Parathyroid adenoma (tissue), 2 donors: Measurements from ENCODE around the gene IL13RA1.

Experiments
- H2AFZ ChIP-seq: fragments of 300-600 bp; sonication (generic); one replicate; pipeline ENCODE4 v1.7.0; 2017; ENCODE audit warnings: antibody characterized with exemption, mild to moderate bottlenecking
- H3K27ac ChIP-seq: fragments of 300-600 bp; sonication (generic); one replicate; pipeline ENCODE4 v1.7.0; 2017
- H3K27me3 ChIP-seq: fragments of 300-600 bp; sonication (generic); one replicate; pipeline ENCODE4 v1.7.0; 2017; ENCODE audit warnings: low read length; ENCODE audit not compliant: control insufficient read depth, insufficient read depth
- H3K36me3 ChIP-seq: fragments of 300-600 bp; sonication (generic); one replicate; pipeline ENCODE4 v1.7.0; 2017; ENCODE audit warnings: low read length; ENCODE audit not compliant: control insufficient read depth, insufficient read depth
- H3K4me1 ChIP-seq: fragments of 300-600 bp; sonication (generic); one replicate; pipeline ENCODE4 v1.7.0; 2017; ENCODE audit warnings: control low read depth
- H3K4me2 ChIP-seq: fragments of 300-600 bp; sonication (generic); one replicate; pipeline ENCODE4 v1.7.0; 2017; ENCODE audit warnings: low read length
- H3K4me3 ChIP-seq: fragments of 300-600 bp; sonication (generic); one replicate; pipeline ENCODE4 v1.7.0; 2017; ENCODE audit warnings: low read depth, low read length
- H3K79me2 ChIP-seq: fragments of 300-600 bp; sonication (generic); one replicate; pipeline ENCODE4 v1.7.0; 2017; ENCODE audit warnings: control low read depth
- H3K9ac ChIP-seq: fragments of 300-600 bp; sonication (generic); one replicate; pipeline ENCODE4 v1.7.0; 2017; ENCODE audit warnings: mild to moderate bottlenecking
- H3K9me3 ChIP-seq: fragments of 300-600 bp; sonication (generic); one replicate; pipeline ENCODE4 v1.7.0; 2017; ENCODE audit warnings: low read length; ENCODE audit not compliant: control insufficient read depth
- CTCF ChIP-seq: fragments of 300-600 bp; sonication (generic); IDR thresholded peaks from one replicate; pipeline ENCODE4 v1.7.0; 2017; ENCODE audit warnings: antibody characterized with exemption, mild to moderate bottlenecking
- donor health status: primary hyperparathyroidism.

Gene IL13RA1

GRCh38 chrX:118736394-118737010 lies 9.1 kb downstream of the IL13RA1 start:
- Histone ChIP-seq H3K4me2 (no peak overlapping the region), H3K4me1 (no peaks in the 10 kb centered on the region), H3K36me3 (no peaks in the 10 kb centered on the region), H3K27ac (no peak overlapping the region), H2AFZ (no peak overlapping the region), H3K4me3 (no peak overlapping the region), H3K27me3 (no peaks in the 10 kb centered on the region), H3K9ac (no peak overlapping the region), H3K9me3 (no peaks in the 10 kb centered on the region), H3K79me2 (peaks cover 8% of the 10 kb centered on the region)
- TF ChIP-seq CTCF, result no peak

DNA sequence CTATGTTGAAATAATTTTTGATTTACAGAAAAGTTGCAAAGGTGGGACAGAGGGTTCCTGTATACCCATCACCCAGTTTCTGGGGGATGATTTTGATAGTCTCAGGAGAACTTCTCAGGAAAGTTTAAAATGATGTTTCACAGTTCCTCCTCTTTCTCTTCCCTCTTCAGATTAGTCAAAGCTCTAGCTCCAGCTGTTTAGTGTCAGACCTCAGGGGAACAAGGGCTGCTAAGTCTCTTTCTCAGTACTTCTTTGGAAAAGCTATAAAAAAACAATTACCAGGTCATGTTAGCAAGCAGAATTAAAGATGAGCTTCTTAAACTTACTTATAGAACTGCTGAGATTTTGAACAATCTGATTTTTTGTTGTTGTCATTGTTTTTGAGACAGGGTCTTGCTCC lies 12.2 kb downstream of the IL13RA1 start:
- H3K9ac ChIP-seq, result no peak overlapping the region
- H3K79me2 ChIP-seq, result peaks cover 6% of the 10 kb centered on the region
- H3K4me1 ChIP-seq, result no peaks in the 10 kb centered on the region
- no peaks in the 10 kb centered on the region for H3K36me3 ChIP-seq
- no peaks in the 10 kb centered on the region for H3K9me3 ChIP-seq
- no peaks in the 10 kb centered on the region for H3K27me3 ChIP-seq
- TF ChIP-seq CTCF, result no peak
- no peak overlapping the region for H3K4me3 ChIP-seq
- H3K4me2 ChIP-seq, result no peak overlapping the region
- H3K27ac ChIP-seq, result no peak overlapping the region
- H2AFZ ChIP-seq, result no peak overlapping the region

- Histone ChIP-seq H3K9me3 (no peaks in the 10 kb centered on the region), H3K4me2 (no peak overlapping the region), H3K36me3 (no peaks in the 10 kb centered on the region), H3K27ac (no peak overlapping the region), H3K79me2 (peaks cover 6% of the 10 kb centered on the region), H3K4me1 (no peaks in the 10 kb centered on the region), H3K27me3 (no peaks in the 10 kb centered on the region), H3K4me3 (no peak overlapping the region), H2AFZ (no peak overlapping the region), H3K9ac (no peak overlapping the region)
- TF ChIP-seq CTCF, result no peak
These were observed 13.0 kb downstream of the IL13RA1 start for GRCh38 chrX:118740276-118740889.

GRCh38 chrX:118742176-118742575 lies 14.8 kb downstream of the IL13RA1 start:
- Histone ChIP-seq H3K79me2 (peaks cover 2% of the 10 kb centered on the region), H3K4me3 (no peak overlapping the region), H3K9me3 (no peaks in the 10 kb centered on the region), H3K9ac (no peak overlapping the region), H3K36me3 (no peaks in the 10 kb centered on the region), H3K4me1 (no peaks in the 10 kb centered on the region), H3K27ac (no peak overlapping the region), H3K4me2 (no peak overlapping the region), H2AFZ (no peak overlapping the region), H3K27me3 (no peaks in the 10 kb centered on the region)
- TF ChIP-seq CTCF, result no peak

DNA sequence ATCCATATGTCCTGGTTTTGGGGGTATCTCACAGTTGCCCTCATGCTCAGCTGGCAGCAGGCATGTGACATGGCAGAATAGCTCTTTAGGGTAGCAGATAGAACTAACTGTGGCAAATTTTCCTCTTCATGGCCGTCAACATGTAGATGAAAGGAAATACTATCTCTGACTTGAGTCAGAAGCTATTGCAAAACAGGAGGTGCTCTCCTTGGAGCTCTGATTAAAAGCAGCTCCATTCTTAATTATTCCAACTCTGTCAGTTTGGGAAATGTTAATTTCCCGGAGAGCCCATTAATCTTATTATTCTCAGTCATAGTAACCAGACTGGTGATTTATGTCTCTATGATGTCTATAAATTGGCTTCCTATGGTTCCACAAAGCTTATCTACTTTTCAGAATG lies 18.2 kb downstream of the IL13RA1 start:
- Histone ChIP-seq H3K4me1 (no peaks in the 10 kb centered on the region), H3K4me3 (no peak overlapping the region), H3K4me2 (no peak overlapping the region), H3K79me2 (no peaks in the 10 kb centered on the region), H3K36me3 (no peaks in the 10 kb centered on the region), H2AFZ (no peak overlapping the region), H3K27me3 (no peaks in the 10 kb centered on the region), H3K9me3 (no peaks in the 10 kb centered on the region), H3K9ac (no peak overlapping the region), H3K27ac (no peak overlapping the region)
- no peak for TF ChIP-seq CTCF
